ENCODE data around the gene LEMD2.
A peak's percentile ranks its signal among the peaks of the same experiment; 100 is the strongest.

- peak; percentile 92 for TF ChIP-seq POLR2AphosphoS5 (IDR thresholded peaks at IDR 0.05)
- peak in 1 of 4 experiments; percentile 31 for TF ChIP-seq CTCF (IDR thresholded peaks at IDR 0.05)
Observed at GRCh38 chr6:33788694-33789549, at the start of gene LEMD2.
